Measurements from ENCODE around the gene WDR88.
"Not testable (repeated sequence)": the region's sequence is repeated elsewhere in the genome, so short reads cannot be mapped to it uniquely, and the experiment has no call there.

WDR88 gene

GRCh38 chr19:33126712-33127111 is 5.2 kb upstream of the WDR88 start:
- H3K4me3 ChIP-seq (ENCODE audit: low read depth, low read length): not testable (repeated sequence)

GRCh38 chr19:33129901-33130300 is 2.0 kb upstream of the WDR88 start:
- H3K4me3 ChIP-seq (ENCODE audit: low read depth, low read length): no peak overlapping the region

- no peak overlapping the region for H3K4me3 ChIP-seq (ENCODE audit: low read depth, low read length)
These were observed 1.5 kb upstream of the WDR88 start for GRCh38 chr19:33130433-33130832.

- no peak overlapping the region for H3K4me3 ChIP-seq (ENCODE audit: low read depth, low read length)
These were observed 511 bp downstream of the WDR88 start for GRCh38 chr19:33132425-33132824.

GRCh38 chr19:33133438-33134031 is 1.6 kb downstream of the WDR88 start:
- no peak overlapping the region for H3K4me3 ChIP-seq (ENCODE audit: low read depth, low read length)

GRCh38 chr19:33134571-33135041 is 2.7 kb downstream of the WDR88 start:
- H3K4me3 ChIP-seq (ENCODE audit: low read depth, low read length): no peak overlapping the region

- no peak overlapping the region for H3K4me3 ChIP-seq (ENCODE audit: low read depth, low read length)
These were observed 7.3 kb downstream of the WDR88 start for GRCh38 chr19:33139165-33139564.

- no peak overlapping the region for H3K4me3 ChIP-seq (ENCODE audit: low read depth, low read length)
These were observed 12.0 kb downstream of the WDR88 start for GRCh38 chr19:33143897-33144405.

- no peak overlapping the region for H3K4me3 ChIP-seq (ENCODE audit: low read depth, low read length)
These were observed 14.3 kb downstream of the WDR88 start for GRCh38 chr19:33146209-33146608.

GRCh38 chr19:33147538-33147937 is 15.6 kb downstream of the WDR88 start:
- no peak overlapping the region for H3K4me3 ChIP-seq (ENCODE audit: low read depth, low read length)

- no peak overlapping the region for H3K4me3 ChIP-seq (ENCODE audit: low read depth, low read length)
These were observed 19.1 kb downstream of the WDR88 start for GRCh38 chr19:33150852-33151518.

- H3K4me3 ChIP-seq (ENCODE audit: low read depth, low read length): no peak overlapping the region
These were observed 20.3 kb downstream of the WDR88 start for GRCh38 chr19:33152176-33152575.

- H3K4me3 ChIP-seq (ENCODE audit: low read depth, low read length): not testable (repeated sequence)
These were observed 20.7 kb downstream of the WDR88 start for GRCh38 chr19:33152625-33153024.

GRCh38 chr19:33154313-33154712 is 22.4 kb downstream of the WDR88 start:
- not testable (repeated sequence) for H3K4me3 ChIP-seq (ENCODE audit: low read depth, low read length)

- H3K4me3 ChIP-seq (ENCODE audit: low read depth, low read length): no peak overlapping the region
These were observed 24.4 kb downstream of the WDR88 start for GRCh38 chr19:33156334-33156733.

- H3K4me3 ChIP-seq (ENCODE audit: low read depth, low read length): no peak overlapping the region
These were observed 26.0 kb downstream of the WDR88 start for GRCh38 chr19:33157906-33158305.

GRCh38 chr19:33158365-33158764 is 26.5 kb downstream of the WDR88 start:
- H3K4me3 ChIP-seq (ENCODE audit: low read depth, low read length): no peak overlapping the region

- H3K4me3 ChIP-seq (ENCODE audit: low read depth, low read length): no peak overlapping the region
These were observed 27.2 kb downstream of the WDR88 start for GRCh38 chr19:33159149-33159548.

- no peak overlapping the region for H3K4me3 ChIP-seq (ENCODE audit: low read depth, low read length)
These were observed 28.0 kb downstream of the WDR88 start for GRCh38 chr19:33159893-33160292.

GRCh38 chr19:33161201-33161600 is 29.3 kb downstream of the WDR88 start:
- H3K4me3 ChIP-seq (ENCODE audit: low read depth, low read length): no peak overlapping the region

- no peak overlapping the region for H3K4me3 ChIP-seq (ENCODE audit: low read depth, low read length)
These were observed 31.6 kb downstream of the WDR88 start for GRCh38 chr19:33163481-33163880.

- H3K4me3 ChIP-seq (ENCODE audit: low read depth, low read length): not testable (repeated sequence)
These were observed 34.1 kb downstream of the WDR88 start for GRCh38 chr19:33166037-33166436.

GRCh38 chr19:33167438-33167837 is 35.5 kb downstream of the WDR88 start:
- H3K4me3 ChIP-seq (ENCODE audit: low read depth, low read length): no peak overlapping the region

All from iPS-11a (cell line).